Stomach (tissue), 4 donors: ENCODE measurements around the gene PLIN1.

Experiments
- CTCF ChIP-seq, 7 experiments: fragments of 450-650 bp in 4 of 7; fragments of 200-600 bp in 3 of 7; sonication (generic) in 3 of 7; IDR thresholded peaks; one replicate each; pipeline ENCODE4 v1.5.1; 2016 to 2019; ENCODE audit warnings: antibody characterized with exemption in 7 of 7, control low read depth in 2 of 7, mild to moderate bottlenecking in 1 of 7
- EP300 ChIP-seq: sonication (generic); formaldehyde crosslinking; IDR thresholded peaks from one replicate; pipeline ENCODE4 v1.6.1; 2017; ENCODE audit warnings: antibody characterized with exemption
- POLR2A ChIP-seq, 4 donors: fragments of 450-650 bp; IDR thresholded peaks; one replicate each; pipeline ENCODE4 v1.6.1; 2016; ENCODE audit warnings: antibody characterized with exemption in 4 of 4, control low read depth in 2 of 4, mild to moderate bottlenecking in 1 of 4, moderate library complexity in 1 of 4

DNA sequence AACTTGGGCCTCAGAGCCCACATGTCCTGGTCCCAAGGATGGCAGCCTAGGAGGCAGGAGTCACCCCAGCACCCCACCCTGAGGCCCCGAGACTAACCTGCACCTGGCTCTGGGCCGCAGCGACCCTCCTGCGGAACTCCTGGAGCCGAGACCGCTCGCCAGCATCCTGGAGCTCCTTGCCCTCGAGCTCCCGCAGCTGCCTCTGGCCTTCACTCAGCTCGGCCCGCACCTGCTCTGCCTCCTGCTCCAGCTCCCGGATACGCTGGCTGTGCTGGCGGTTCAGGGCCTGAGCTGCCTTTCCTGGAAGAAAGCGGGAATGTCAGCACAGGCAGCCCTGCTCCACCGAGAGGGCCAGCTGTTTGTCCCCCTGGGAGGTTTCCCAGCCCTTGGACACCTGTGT is 37.1 kb downstream of the PLIN1 start:
- TF ChIP-seq CTCF (IDR thresholded peaks at IDR 0.05) (no peak), POLR2A (IDR thresholded peaks at IDR 0.05) (no peak), EP300 (no peak)
